ENCODE measurements around the gene TMEM204. TPM values are rescaled to one million over a fixed set of nuclear protein-coding genes. Genes with fewer than 3 reads are reported as not detected.

The TMEM204 gene
- polyA plus RNA-seq, 1 of the 3 experiments (the other 2 are of a cell fraction) = 2.3 TPM

DNA sequence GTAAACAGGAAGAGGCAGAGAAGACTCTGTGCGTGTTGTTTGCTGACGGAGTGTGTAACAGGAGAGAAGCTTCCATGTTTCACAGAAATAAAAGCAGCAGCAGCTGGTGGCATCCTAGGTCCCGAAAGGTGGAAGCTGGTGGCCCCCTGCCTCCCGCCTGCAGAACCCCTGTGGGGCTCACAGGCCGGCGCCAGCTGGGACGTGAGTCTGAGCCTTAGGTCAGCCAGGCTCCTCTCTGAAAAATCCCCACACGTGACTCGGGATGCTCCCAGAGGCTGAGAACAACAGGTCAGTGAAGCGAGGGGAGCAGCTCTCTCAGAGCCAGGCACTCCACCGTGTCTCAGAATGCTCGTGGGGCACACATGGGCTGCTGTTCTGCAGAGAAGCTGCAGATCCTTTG is 27.4 kb downstream of the TMEM204 start:
- Histone ChIP-seq H3K27me3 (ENCODE audit: insufficient read depth) (no peaks in the 10 kb centered on the region), H3K9me2 (no peaks in the 10 kb centered on the region), H3K79me2 (ENCODE audit: insufficient read depth) (no peaks in the 10 kb centered on the region), H3K27ac (ENCODE audit: low read depth in 2 of 2, low read length in 1 of 2) (no peak overlapping the region), H3K4me2 (no peak overlapping the region), H3K4me1 (ENCODE audit: control insufficient read depth in 1 of 2, insufficient read depth in 2 of 2, low read depth in 1 of 2, low read length in 1 of 2) (no peaks in the 10 kb centered on the region), H3K4me3 (ENCODE audit: low read depth in 2 of 2, low read length in 1 of 2) (no peak overlapping the region), H2AFZ (ENCODE audit: low read depth) (no peak overlapping the region), H3K36me3 (replicated peaks in 1 of 2; ENCODE audit: control insufficient read depth in 1 of 2, insufficient read depth in 2 of 2, low read length in 1 of 2) (peaks cover 23 to 55% of the 10 kb centered on the region in 2 experiments), H3K9ac (no peak overlapping the region), H3K9me3 (no peaks in the 10 kb centered on the region), H4K20me1 (ENCODE audit: insufficient read depth) (no peaks in the 10 kb centered on the region), H3F3A (replicated peaks; ENCODE audit: insufficient read depth) (no peaks in the 10 kb centered on the region)
- CTCF ChIA-PET = no interaction called here
- WGBS (ENCODE audit: low lambda C conversion rate) = 93% methylated on average over 9 of the region's 12 CpGs
- POLR2A ChIA-PET = no interaction called here
- TF ChIP-seq FOSL2 (IDR thresholded peaks at IDR 0.05; ENCODE audit: borderline replicate concordance, low read depth) (no peak), RAD21 (IDR thresholded peaks at IDR 0.05; ENCODE audit: low read length) (no peak), SIN3A (IDR thresholded peaks at IDR 0.05; ENCODE audit: borderline replicate concordance, low read depth, low read length) (no peak), NFIC (IDR thresholded peaks at IDR 0.05; ENCODE audit: borderline replicate concordance) (no peak), GABPA (IDR thresholded peaks at IDR 0.05; ENCODE audit: low read depth) (no peak), CTCF (IDR thresholded peaks at IDR 0.05) (no peak), POLR2AphosphoS5 (IDR thresholded peaks at IDR 0.05; ENCODE audit: low read depth, low read length) (no peak), SMC3 (IDR thresholded peaks at IDR 0.05; ENCODE audit: low read depth, low read length) (no peak), FOXM1 (IDR thresholded peaks at IDR 0.05; ENCODE audit: low read depth) (no peak), RFX5 (IDR thresholded peaks at IDR 0.05; ENCODE audit: low read length) (no peak), MEF2A (IDR thresholded peaks at IDR 0.05; ENCODE audit: borderline replicate concordance, low read depth) (no peak), TEAD4 (IDR thresholded peaks at IDR 0.05; ENCODE audit: borderline replicate concordance, insufficient read depth) (no peak), CHD2 (IDR thresholded peaks at IDR 0.05; ENCODE audit: low read length, partially characterized antibody) (no peak), ZBTB33 (IDR thresholded peaks at IDR 0.05; ENCODE audit: borderline replicate concordance, low read depth) (no peak), REST (IDR thresholded peaks at IDR 0.05; ENCODE audit: low read depth, low read length) (no peak)
- TF ChIP-seq, protein P1, sequence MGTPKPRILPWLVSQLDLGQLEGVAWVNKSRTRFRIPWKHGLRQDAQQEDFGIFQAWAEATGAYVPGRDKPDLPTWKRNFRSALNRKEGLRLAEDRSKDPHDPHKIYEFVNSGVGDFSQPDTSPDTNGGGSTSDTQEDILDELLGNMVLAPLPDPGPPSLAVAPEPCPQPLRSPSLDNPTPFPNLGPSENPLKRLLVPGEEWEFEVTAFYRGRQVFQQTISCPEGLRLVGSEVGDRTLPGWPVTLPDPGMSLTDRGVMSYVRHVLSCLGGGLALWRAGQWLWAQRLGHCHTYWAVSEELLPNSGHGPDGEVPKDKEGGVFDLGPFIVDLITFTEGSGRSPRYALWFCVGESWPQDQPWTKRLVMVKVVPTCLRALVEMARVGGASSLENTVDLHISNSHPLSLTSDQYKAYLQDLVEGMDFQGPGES (IDR thresholded peaks at IDR 0.05; ENCODE audit: low read depth, low read length) = no peak
- TF ChIP-seq, protein P2, sequence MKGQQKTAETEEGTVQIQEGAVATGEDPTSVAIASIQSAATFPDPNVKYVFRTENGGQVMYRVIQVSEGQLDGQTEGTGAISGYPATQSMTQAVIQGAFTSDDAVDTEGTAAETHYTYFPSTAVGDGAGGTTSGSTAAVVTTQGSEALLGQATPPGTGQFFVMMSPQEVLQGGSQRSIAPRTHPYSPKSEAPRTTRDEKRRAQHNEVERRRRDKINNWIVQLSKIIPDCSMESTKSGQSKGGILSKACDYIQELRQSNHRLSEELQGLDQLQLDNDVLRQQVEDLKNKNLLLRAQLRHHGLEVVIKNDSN (IDR thresholded peaks at IDR 0.05; ENCODE audit: borderline replicate concordance, low read depth) = no peak
- no peak for DNase-seq
